Middle frontal gyrus (tissue), 1 donor: Measurements from ENCODE around the gene EYS.

Source experiments
- DNase-seq: peaks from one replicate; pipeline ENCODE4 v3.0.0-alpha.2; 2015; ENCODE audit warnings: low spot score; ENCODE audit errors: extremely low spot score

Gene EYS

DNA sequence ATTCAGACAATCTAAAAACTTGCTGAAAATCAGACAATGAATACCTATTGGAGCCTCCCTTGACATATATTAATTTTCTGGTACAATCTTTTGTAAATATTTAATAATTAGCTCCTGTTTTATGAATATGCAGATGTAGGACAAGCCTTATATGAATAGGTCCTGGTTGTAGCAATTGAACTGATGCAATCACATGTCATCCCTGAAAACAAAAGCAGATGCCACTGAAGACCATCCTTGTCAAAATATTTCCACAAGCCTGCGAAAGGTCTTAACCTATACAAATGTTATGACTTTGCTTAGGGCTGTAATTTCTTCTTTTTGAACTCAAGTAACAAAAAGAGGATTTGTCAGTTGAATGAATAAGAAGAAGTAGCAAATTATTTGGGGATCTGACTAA is 722.1 kb downstream of the EYS start:
- no peak for DNase-seq

DNA sequence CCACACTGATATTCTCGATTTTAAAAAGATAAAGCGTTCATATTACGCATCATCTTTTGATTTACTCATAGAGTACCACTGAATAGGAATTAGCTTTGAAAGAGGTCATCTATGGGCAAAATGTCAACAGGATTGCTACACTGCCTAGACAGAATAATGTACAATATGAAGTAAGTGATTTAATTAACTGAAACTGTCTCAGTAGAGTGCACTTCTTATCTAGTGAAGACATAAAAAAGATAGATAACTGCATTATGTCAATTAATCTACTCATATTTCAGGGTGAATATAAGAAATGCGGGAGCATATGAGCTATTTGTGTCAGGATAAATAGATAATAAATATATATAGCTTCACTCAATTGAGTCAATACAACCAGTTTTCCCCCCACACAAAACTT is 723.9 kb downstream of the EYS start:
- no peak for DNase-seq

DNA sequence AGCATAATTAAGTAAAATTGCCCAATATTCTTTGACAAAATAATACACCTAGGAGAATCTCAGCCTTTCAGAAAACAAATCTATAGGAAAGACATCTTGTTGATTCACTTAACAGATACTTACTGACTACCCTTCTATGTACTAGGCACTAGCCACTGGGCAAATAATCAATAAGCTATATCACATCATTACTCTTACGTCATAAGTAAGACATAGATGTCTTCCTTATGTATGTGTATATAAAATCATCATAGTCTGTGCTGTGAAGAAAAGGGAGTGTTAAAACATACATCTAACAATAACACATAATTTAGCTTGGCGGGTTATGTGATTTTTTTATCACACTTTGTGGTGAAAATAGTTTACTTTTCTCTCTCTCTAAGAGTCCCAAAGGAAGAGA is 733.9 kb downstream of the EYS start:
- DNase-seq: no peak

DNA sequence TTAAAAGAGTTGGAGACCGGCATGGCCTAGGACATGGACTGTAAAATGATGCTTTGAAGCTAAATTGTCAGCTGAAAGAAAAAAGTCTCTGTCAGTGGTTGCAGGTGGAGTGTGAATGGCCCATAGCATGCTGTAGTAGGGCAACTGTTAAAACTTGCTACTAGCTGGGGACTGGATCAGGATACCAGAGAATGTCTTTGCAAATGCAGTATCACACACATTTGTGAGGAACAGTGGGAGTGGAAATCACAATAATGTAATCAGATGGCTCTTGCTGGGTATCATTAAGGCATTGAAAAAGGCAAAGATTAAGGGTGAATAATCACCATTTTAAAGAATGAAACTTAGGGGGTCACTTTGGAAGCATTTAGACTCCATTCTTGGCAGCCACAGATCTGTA is 737.9 kb downstream of the EYS start:
- no peak for DNase-seq

DNA sequence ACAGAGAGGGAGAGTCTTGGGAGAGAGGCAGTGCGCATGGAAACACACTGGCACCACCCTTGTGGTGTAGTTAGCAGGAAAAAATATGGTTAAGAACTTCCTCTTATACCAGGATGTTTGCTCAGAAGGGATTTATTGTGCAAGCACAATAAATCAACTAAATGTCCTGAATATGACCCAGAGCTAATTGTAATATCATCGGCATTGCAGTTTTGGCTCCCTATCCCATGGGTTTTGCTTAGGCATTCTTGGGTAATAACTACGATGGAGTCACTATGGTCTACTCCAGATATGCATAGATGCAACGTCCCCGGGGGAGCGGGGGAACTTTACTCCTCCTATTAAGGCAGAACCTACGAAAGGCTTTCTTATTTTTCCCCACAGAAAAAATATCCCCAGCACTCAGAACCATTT is 751.6 kb downstream of the EYS start:
- no peak for DNase-seq

DNA sequence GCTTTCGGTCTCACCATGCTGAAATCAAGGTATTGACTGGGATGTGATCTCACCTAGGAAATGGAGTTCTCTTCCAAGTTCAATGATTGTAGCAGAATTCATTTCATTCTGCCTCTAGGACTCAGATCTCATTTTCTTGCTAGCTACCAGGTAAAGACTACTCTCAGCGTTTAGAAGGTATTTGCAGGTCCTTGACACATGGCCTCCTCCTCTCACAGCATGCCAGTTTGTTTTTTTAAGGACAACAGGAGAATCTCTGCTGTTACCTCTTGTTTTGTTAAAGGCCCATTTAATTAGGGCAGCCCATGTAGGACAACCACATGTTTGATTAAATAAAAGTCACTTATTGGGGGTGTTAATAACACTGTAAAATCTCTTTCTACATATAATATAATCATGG is 757.8 kb downstream of the EYS start:
- no peak for DNase-seq

DNA sequence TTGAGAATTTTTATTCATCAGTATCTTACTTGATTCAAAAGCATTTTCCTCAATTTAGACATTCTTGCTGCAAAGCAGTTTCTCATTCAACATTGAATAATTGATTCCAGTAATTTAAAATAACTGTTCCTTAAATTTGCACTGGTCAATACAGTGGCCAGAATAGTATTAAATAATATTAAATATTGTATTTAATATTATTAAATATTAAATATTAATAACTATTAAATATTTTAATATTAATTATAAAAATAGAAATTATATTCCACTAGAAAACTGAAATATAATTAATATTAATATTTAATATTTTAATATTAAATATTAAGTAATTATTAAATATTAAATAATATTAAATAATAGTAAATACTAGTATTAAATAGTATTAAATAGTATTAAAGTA is 758.8 kb downstream of the EYS start:
- DNase-seq: no peak

DNA sequence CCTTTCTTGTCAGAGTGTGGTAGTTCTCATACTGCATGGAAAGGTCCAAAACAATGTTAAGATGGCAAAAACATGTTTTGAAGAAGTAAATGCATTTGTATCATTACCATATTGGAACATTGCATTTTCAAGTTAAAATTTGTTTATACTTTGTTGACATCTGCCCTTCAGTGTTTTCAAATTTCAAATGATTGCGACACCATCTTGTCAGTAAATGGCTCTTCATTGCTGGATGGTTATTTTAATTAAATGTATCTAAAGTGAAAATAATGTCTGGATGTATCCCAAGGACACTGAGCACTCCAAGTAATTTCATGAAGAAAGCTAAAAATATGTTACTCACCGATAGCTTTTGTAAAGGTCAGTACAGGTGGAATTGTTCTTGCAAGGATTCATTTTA is 761.6 kb downstream of the EYS start:
- DNase-seq: no peak

DNA sequence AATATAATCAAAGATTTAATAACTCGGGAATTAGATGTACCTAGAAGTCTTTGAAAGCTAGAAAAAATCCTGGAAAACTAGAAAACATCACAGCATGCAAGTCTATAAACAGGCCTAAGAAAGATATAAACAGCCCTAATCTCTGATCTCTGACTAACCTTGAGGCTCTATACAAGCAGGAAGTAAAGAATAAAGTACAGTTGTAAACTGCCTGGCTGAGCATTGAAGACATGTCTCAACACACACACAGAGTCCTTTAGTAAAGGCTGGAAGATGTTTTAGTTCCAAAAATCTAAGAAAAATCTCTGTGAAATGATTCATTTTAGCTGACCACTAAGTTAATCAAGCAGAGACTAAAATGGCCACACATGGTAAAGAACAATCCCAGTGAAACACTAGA is 774.5 kb downstream of the EYS start:
- no peak for DNase-seq

DNA sequence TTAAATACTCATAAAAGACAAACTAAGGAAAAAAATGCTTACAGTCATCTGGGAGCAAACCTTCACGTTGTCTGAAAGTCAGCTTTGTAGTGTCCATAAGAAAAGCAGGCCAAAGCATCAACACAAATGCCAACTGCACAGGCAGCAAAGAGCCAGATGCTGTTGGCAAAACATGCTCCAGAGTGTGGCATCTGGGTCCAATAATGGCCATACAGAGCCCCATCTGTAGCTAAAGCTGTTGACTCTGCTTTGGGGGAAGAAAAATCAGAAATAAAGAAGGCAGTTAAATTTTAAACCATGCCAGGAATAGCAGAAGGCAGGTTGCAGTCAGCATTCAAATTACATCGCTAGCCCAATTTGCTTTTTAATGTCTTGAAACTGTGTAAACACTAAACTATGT is 776.3 kb downstream of the EYS start:
- DNase-seq: no peak

DNA sequence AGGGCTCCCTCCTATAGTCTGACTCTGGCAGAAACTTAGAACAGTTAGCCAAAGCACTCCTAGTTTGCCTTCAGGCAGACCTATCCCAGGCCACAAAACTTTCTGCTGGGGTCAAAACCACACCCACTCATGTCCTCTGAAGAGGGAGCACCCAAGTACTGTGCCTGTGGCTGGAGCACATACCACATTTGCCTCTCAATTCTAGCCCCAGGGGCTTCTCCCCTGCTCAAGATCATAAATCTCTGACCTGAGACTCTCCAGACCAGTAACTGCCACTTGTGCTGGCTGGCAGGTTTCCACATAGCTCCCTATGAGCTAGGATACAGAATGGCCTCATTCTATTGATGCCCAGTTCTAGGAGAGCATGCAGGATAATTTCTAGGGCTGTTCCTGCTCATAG is 781.0 kb downstream of the EYS start:
- no peak for DNase-seq

DNA sequence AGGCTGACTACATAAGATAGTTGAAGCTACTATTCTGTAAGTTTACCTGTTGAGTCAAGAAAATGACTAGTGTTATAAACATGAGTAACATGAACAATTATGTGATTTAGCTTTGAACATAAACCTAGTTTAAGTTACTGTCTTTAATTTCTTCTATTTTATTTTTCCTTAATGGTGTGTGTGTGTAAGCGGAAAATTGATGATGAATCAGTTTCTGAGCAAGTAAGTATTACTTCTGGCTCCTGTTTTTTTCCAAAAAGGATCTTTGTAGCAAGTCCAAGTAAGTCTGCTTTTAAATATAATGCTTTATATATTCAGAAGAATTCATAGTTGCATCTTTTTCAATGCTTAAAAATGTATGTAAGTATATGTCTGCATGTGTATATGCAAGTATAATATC is 786.8 kb downstream of the EYS start:
- DNase-seq: no peak

DNA sequence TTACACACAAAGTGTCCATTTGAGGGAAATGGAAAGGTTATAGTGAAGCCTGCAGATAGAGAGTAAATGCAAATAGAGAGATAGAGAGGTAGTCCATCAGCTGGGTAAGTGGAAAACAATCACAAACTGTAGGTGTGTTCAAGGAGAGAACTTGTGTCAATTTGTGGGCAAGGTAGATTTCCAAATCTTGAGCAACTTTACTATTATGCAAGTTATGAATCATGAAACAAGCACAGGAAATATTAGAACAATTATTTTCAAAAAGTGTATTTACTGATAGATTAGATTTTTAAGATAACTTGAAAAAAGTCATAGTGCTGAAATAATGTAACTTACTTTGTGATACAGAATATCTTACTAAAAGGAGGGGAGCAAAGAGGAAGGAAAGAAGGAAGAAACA is 792.9 kb downstream of the EYS start:
- DNase-seq: no peak

DNA sequence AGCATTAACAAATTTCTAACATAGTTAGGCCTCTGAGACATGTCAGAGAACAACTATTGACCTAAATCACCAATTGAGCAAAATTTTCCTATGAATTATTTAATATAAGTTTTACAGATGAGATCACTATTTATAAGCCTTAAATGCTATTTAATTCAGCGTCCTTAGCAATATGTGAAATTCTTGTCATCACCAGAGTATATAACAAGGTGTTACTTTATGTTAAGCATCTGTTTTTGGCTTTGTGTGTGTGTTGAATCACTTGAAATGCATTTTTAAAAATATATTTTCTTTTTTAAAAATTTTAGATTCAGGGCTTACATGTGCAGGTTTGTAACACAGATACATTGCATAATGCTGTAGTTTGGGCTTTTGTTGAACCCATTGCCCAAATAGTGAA is 794.1 kb downstream of the EYS start:
- DNase-seq: no peak

DNA sequence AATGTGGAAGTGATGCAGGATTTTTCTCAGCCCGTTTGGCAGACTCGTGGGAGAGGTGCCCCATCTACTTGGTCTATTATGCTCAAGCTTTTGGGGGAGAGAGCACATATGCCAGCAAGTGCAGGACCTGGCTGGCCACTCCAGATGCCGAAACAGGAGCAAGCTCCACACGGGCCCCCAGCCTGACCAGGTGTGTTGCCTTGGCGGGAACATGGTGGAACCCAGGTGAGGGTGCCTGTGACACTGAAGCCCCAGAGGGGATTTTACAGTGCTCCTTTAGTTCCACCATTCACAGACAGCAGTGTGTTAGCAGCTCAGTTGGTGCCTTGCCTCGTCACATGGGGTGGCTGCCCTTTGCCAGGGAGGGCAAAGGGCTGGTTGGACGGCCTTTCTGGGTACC is 798.9 kb downstream of the EYS start:
- DNase-seq: no peak

DNA sequence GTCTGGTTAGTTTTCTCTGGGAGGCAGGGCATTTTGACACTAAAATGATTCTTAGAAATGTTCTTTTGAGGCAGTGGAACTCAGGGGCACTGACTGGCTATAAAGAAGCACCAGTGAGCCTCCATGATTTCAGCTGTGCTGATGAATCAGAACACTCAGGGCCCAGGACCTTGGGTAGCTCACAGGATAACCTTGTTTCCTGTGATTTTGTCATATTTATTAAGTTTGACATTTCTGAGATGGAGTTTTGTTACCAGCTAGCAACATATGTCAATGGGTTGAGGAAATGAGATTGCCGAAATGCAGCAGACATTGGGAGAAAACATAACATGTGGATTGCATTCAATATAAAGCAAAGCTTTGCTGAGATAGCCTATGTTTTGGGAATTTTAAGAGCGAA is 802.4 kb downstream of the EYS start:
- DNase-seq: no peak

DNA sequence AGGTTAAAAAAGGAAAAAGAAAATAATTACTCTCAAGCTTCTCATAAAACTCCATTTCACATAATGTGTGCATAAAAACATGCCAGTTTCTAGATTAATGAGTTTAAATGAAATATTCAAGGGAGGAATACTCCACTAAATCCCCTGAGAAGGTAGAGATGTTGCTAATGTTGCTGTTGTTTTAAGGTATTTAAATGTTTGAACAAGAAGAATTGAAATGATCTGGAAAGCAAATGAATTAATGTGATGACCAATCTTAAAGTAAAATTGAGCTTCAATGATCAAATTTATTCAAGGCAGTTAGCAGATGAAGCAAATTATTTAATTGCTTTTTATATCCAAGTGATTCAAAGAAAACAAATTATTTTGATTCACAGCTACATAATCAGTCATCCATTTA is 804.4 kb downstream of the EYS start:
- DNase-seq: no peak

DNA sequence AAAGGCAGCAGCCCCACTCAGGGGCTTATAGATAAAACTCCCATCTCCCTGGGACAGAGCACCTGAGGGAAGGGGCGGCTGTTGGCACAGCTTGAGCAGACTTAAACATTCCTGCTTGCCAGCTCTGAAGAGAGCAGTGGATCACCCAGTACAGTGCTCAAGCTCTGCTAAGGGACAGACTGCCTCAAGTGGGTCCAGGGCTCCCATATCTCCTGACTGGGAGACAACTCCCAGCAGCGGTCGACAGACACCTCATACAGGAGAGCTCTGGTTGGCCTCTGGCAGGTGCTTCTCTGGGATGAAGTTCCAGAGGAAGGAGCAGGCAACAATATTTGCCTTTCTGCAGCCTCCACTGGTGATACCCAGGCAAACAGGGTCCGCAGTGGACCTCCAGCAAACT is 810.1 kb downstream of the EYS start:
- no peak for DNase-seq

DNA sequence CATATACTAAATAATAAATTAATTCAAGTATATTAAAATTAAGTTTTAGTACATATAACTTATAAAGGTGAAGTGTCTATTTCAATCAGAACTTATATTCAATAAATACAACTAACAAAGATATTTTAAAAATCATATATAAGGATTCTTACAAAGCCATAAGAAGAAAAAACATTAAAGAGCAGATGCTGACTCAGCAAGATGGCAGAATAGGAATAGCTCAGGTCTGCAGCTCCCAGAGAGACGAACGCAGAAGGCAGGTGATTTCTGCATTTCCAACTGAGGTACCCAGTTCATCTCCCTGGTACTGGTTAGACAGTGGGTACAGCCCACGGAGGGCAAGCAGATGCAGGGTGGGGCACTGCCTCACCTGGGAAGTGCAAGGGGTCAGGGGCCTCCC is 811.1 kb downstream of the EYS start:
- DNase-seq: no peak

DNA sequence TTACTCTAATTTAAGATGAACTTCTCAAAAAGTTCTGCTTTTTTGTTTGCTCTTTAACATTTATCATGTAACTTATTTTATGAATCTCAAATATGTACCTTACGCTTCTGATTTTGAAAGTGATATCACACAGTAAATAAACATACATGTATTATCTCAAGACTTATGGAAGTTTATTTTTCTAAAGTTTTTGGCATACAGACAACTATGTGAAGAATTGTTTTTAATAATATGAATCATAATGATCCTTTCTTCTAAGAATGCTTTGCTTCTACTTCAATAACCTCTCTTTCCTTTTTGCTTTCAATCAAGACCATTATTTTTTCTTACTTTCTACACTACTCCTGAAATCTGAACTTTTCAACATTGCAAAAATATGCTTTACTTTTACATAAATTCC is 816.4 kb downstream of the EYS start:
- no peak for DNase-seq

DNA sequence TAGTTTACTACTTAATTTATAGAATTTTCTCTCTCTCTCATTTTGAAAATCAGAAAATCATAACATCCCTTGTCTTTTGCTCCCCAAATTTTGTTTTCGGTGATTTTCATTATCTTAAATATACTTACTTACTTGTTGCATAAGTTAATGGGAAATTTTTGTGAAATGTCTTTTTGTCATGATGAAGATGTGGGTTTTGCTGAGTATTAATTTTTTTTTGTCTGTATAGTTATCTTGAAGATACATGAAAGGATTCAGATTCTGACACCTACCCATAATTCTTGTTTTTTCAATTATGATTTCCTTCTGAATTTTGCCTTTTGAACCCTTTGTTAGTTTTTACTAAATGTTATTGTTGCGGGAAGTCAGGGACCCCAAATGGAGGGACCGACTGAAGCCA is 817.9 kb downstream of the EYS start:
- no peak for DNase-seq

DNA sequence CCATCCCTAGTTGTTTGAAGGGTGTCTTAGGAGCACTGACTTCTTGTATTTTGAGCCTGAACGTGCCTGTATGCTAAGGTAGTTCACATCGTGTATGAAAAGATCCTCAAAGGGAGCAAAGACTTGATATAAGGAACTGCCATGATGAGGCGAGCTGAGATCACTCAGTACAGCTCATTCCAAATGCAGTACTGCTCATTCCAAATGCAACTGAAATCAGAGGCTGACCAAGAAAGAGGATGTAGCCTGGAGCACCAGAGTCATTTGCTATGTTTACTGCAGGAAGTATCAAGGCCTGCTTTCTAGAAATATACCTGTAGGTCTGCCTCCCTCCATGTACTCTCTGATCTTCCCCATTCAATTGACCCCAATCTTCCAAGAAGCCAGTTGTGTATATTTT is 832.2 kb downstream of the EYS start:
- no peak for DNase-seq

DNA sequence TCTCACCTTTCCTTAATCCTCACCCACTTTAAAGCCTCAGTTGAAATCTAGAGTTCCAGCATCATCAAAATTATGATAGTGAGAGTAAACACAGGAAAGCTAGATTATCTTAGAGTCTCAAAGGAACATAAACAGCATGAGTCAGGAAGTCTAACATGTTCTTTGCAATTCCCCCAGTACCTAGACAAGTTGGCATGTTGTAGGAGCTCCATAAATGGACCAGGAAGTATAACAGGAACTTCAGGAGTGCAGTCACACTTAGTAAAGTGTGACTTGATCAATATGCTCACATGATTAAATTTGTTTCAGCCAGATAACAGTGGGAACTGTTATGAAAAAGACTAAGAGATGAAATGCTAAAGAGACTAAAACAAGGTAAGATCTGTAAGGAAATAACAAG is 834.4 kb downstream of the EYS start:
- DNase-seq: no peak

DNA sequence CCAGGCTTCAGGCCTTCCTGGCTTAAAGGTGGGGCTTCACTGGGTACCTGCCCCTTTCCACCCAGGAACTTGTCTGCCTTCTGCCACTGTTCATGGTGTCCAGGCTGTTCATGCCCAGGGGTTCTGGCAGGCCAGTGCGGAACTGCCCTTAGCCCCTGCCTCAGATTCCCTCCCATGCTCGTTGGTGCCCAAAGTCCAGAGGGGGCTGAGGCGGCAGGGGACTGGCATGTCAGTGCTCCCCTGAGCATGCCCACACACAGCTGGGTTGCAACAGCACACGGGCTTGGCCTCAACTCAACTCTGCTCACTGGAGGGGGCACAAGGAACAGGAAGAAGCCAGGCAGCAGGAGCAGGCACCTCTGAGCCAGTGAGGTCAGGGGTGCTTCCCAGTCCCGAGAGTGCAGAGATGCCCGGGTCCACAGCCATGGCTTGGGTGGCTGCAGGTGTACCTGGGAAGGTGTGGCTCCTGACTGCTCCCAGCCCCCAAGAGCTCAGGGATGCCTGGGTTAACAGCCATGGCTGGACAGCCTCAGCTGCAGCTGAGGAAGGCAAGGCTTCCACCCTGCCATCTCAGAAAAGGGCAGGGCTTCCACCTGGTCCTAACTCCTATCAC is 845.9 kb downstream of the EYS start:
- no peak for DNase-seq
